ENCODE results near the gene GARNL3.

The GARNL3 gene

GRCh38 chr9:127295005-127295404, 30.4 kb downstream of the GARNL3 start:
- no peak overlapping the region for H3K4me3 ChIP-seq (ENCODE audit: low read depth, low read length)
- TF ChIP-seq CTCF (IDR thresholded peaks at IDR 0.05; ENCODE audit: borderline replicate concordance, insufficient read depth, low read depth, low read length), result no peak

- no peak overlapping the region for H3K4me3 ChIP-seq (ENCODE audit: low read depth, low read length)
- no peak for TF ChIP-seq CTCF (IDR thresholded peaks at IDR 0.05; ENCODE audit: borderline replicate concordance, insufficient read depth, low read depth, low read length)
Observed at GRCh38 chr9:127300886-127301447, 36.4 kb downstream of the GARNL3 start.

GRCh38 chr9:127303830-127304229, 39.3 kb downstream of the GARNL3 start:
- no peak for TF ChIP-seq CTCF (IDR thresholded peaks at IDR 0.05; ENCODE audit: borderline replicate concordance, insufficient read depth, low read depth, low read length)
- H3K4me3 ChIP-seq (ENCODE audit: low read depth, low read length), result no peak overlapping the region

GRCh38 chr9:127305206-127305837, 40.7 kb downstream of the GARNL3 start:
- TF ChIP-seq CTCF (IDR thresholded peaks at IDR 0.05; ENCODE audit: borderline replicate concordance, insufficient read depth, low read depth, low read length), result no peak
- no peak overlapping the region for H3K4me3 ChIP-seq (ENCODE audit: low read depth, low read length)

GRCh38 chr9:127305838-127306226, 41.3 kb downstream of the GARNL3 start:
- H3K4me3 ChIP-seq (ENCODE audit: low read depth, low read length), result no peak overlapping the region
- TF ChIP-seq CTCF (IDR thresholded peaks at IDR 0.05; ENCODE audit: borderline replicate concordance, insufficient read depth, low read depth, low read length), result no peak

GRCh38 chr9:127307802-127308201, 43.2 kb downstream of the GARNL3 start:
- H3K4me3 ChIP-seq (ENCODE audit: low read depth, low read length), result no peak overlapping the region
- TF ChIP-seq CTCF (IDR thresholded peaks at IDR 0.05; ENCODE audit: borderline replicate concordance, insufficient read depth, low read depth, low read length), result no peak

Measured in GM12875 (cell line).